B cell (primary cell): ENCODE results near the gene DOCK4. TPM values are rescaled to one million over a fixed set of nuclear protein-coding genes. Genes with fewer than 3 reads are reported as not detected.

Experiments
- ATAC-seq: fragments of 200-7000 bp; cut with Tn5 transposase; one replicate; pipeline ENCODE4 v1.10.0; 2021; ENCODE audit warnings: low read depth, mild to moderate bottlenecking, moderate number of reproducible peaks, moderate library complexity
- CTCF ChIA-PET: fragments of 350-600 bp; sonication (Branson Sonifier 250); formaldehyde crosslinking; loops from one replicate; lab custom pipeline; 2021; ENCODE audit warnings: antibody characterized with exemption, inconsistent platforms; lab: Charles Lee
- POLR2A ChIA-PET: fragments of 350-600 bp; sonication (Branson Sonifier 250); formaldehyde crosslinking; loops from one replicate; lab custom pipeline; 2021; ENCODE audit warnings: antibody characterized with exemption; lab: Charles Lee
- DNase-seq: peaks from one replicate; pipeline ENCODE4 v3.0.0; 2013
- H2AFZ ChIP-seq: 2 replicates; pipeline ENCODE4 v1.6.1; 2012; ENCODE audit warnings: mild to moderate bottlenecking, low read depth, low read length; ENCODE audit not compliant: insufficient read depth, poor library complexity, severe bottlenecking
- H3K27ac ChIP-seq, 2 donors: 1 replicate in 1 of 2; 2 replicates in 1 of 2; pipeline ENCODE4 v1.5.1; 2012 to 2013; ENCODE audit warnings: low read length in 2 of 2, mild to moderate bottlenecking in 2 of 2, moderate library complexity in 1 of 2
- H3K27me3 ChIP-seq, 4 experiments: fragments of 200-600 bp in 1 of 4; sonication (generic) in 1 of 4; replicated peaks in 1 of 4; 1 replicate in 2 of 4; 2 replicates in 2 of 4; pipeline versions ENCODE4 v1.6.1 to v1.7.0; 2013 to 2016; ENCODE audit warnings: low read length in 3 of 4, mild to moderate bottlenecking in 2 of 4, mixed read lengths in 1 of 4, moderate library complexity in 1 of 4; ENCODE audit not compliant: insufficient read depth in 4 of 4, control insufficient read depth in 3 of 4; ENCODE audit errors: control extremely low read depth in 1 of 4
- H3K36me3 ChIP-seq, 2 experiments: replicated peaks in 1 of 2; 1 replicate in 1 of 2; 2 replicates in 1 of 2; pipeline versions ENCODE4 v1.6.1 to v1.7.1; 2013; ENCODE audit warnings: low read length in 1 of 2; ENCODE audit not compliant: insufficient read depth in 2 of 2, control insufficient read depth in 1 of 2; ENCODE audit errors: control extremely low read depth in 1 of 2, extremely low read depth in 1 of 2
- H3K4me1 ChIP-seq, 2 donors: fragments of 200-600 bp in 1 of 2; sonication (generic) in 1 of 2; 1 replicate in 1 of 2; 2 replicates in 1 of 2; pipeline versions ENCODE4 v1.5.1 to v1.6.1; 2013 to 2017; ENCODE audit warnings: low read length in 2 of 2; ENCODE audit not compliant: control insufficient read depth in 2 of 2, insufficient read depth in 2 of 2
- H3K4me2 ChIP-seq: replicated peaks from 2 replicates; pipeline ENCODE3; 2012; ENCODE audit warnings: mild to moderate bottlenecking, low read depth, low read length; ENCODE audit not compliant: poor library complexity, severe bottlenecking
- H3K4me3 ChIP-seq, 5 experiments: fragments of 200-600 bp in 1 of 5; sonication (generic) in 1 of 5; 1 replicate in 3 of 5; 2 replicates in 2 of 5; pipeline versions ENCODE4 v1.5.1 to v1.7.0; 2011 to 2016; ENCODE audit warnings: low read length in 4 of 5, mild to moderate bottlenecking in 4 of 5, low read depth in 2 of 5, control low read depth in 1 of 5, moderate library complexity in 1 of 5; ENCODE audit not compliant: insufficient read depth in 1 of 5; ENCODE audit errors: control extremely low read depth in 1 of 5, extremely low read depth in 1 of 5
- H3K79me2 ChIP-seq: fragments of 200-600 bp; sonication (generic); one replicate; pipeline ENCODE4 v1.6.0; 2016; ENCODE audit warnings: low read length; ENCODE audit not compliant: control insufficient read depth, insufficient read depth
- H3K9ac ChIP-seq: fragments of 200-600 bp; sonication (generic); 2 replicates; pipeline ENCODE4 v1.6.1; 2017; ENCODE audit warnings: mild to moderate bottlenecking, low read length, moderate library complexity
- H3K9me3 ChIP-seq, 3 donors: one replicate each; pipeline versions ENCODE4 v1.6.1 to v1.7.1; 2013; ENCODE audit warnings: low read length in 2 of 3; ENCODE audit not compliant: control insufficient read depth in 2 of 3, insufficient read depth in 1 of 3; ENCODE audit errors: control extremely low read depth in 1 of 3
- H4K20me1 ChIP-seq: 2 replicates; pipeline ENCODE4 v1.6.0; 2012; ENCODE audit warnings: mild to moderate bottlenecking, low read length; ENCODE audit not compliant: insufficient read depth, control insufficient read depth, poor library complexity, severe bottlenecking
- H3K27ac Mint-ChIP-seq: one replicate; pipeline ENCODE4 v1.8.0; 2021; ENCODE audit warnings: mixed read lengths
- H3K27me3 Mint-ChIP-seq: one replicate; pipeline ENCODE4 v1.8.0; 2021; ENCODE audit warnings: mixed read lengths
- H3K4me1 Mint-ChIP-seq: one replicate; pipeline ENCODE4 v1.8.0; 2021; ENCODE audit warnings: mixed read lengths
- H3K4me3 Mint-ChIP-seq: one replicate; pipeline ENCODE4 v1.8.0; 2021; ENCODE audit warnings: mixed read lengths
- H3K9me3 Mint-ChIP-seq: one replicate; pipeline ENCODE4 v1.8.0; 2022; ENCODE audit warnings: mixed read lengths; ENCODE audit not compliant: insufficient read depth
- CTCF ChIP-seq: fragments of 200-600 bp; IDR thresholded peaks from one replicate; pipeline ENCODE4 v1.8.0; 2022; ENCODE audit warnings: antibody characterized with exemption, mild to moderate bottlenecking
- EZH2 ChIP-seq: IDR thresholded peaks from 2 replicates; pipeline ENCODE4 v1.6.1; 2012; ENCODE audit warnings: borderline replicate concordance, low read depth, mild to moderate bottlenecking, moderate library complexity, low read length; ENCODE audit not compliant: insufficient read depth, poor library complexity, severe bottlenecking
- WGBS: methylation state at CpG from one replicate; pipeline ENCODE4 v1.1.5; 2013; ENCODE audit warnings: missing lambda C conversion rate; ENCODE audit not compliant: insufficient coverage; 5-methylcytosine and 5-hydroxymethylcytosine counted together
- intact Hi-C: fragments of 100-400 bp; cut with micrococcal nuclease; formaldehyde crosslinking; loops from one replicate; pipeline ENCODE4 v1.10.0; 2022
- polyA plus RNA-seq: library from polyadenylated mRNA; depleted of rRNA; stranded (reverse); fragments of >200 nt; gene quantifications from 2 replicates; pipeline ENCODE4 v1.2.3, GENCODE V29; 2012
- total RNA-seq, 2 donors: library from RNA; stranded (reverse); fragments of 120-200 nt in 1 of 2; gene quantifications; 1 replicate in 1 of 2; 2 replicates in 1 of 2; pipeline versions ENCODE4 v1.2.3 to v1.2.4, GENCODE V29; 2013 to 2022

The DOCK4 gene
- total and polyA plus RNA-seq, 2 donors (not counting 1 experiment from before 2014, with no cell fraction given) = 0.03 to 4.1 TPM

DNA sequence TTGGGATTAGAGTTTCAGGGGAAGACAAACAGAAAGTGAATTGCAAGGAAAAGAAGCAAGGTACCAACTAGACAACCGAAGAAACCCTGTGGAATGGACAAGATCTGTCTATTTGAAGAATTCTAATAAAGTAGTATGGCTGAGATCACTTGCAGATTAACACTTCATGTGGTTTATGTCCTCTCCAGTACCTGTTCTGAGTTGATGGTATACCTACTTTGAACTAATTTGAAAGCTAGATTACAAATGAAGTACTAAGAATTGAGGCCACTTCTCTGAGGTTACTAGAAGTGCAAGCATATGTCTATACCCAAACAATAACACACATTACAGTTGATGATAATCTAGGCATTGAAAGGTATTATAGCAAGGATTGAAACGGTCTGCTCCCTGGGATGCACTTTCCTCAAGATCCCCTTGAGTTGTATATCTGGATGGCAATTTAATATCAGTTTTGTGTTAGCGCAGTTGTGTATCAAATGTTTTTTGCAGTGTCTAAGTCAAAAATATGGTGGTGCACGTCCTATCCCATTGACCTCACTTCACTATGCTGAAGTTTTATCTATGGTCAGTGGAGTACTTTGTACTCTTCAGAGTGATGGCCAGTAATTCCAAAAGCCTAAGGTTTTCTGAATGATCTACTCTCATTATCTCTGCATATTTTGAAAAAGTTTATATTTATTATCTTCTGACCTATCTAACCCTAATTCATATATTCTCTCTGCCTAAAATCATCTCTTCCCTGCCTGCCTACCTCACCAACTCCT lies 26.2 kb upstream of the DOCK4 start:
- Mint-ChIP-seq H3K27me3 (no peaks in the 10 kb centered on the region), H3K4me1 (peaks cover 13% of the 10 kb centered on the region), H3K9me3 (peaks cover 2% of the 10 kb centered on the region), H3K4me3 (no peak overlapping the region), H3K27ac (no peak overlapping the region)
- H3K9me3 ChIP-seq = peaks cover 0 to 6% (median 1%) of the 10 kb centered on the region in 3 donors
- no peaks in the 10 kb centered on the region for H3K27me3 ChIP-seq
- peaks cover 57% of the 10 kb centered on the region for H3K79me2 ChIP-seq
- no peak overlapping the region for H3K9ac ChIP-seq
- no peak for DNase-seq
- POLR2A ChIA-PET = no interaction called here
- no peak for ATAC-seq
- no peak for TF ChIP-seq EZH2
- intact Hi-C loops = no loop called here
- H3K27ac ChIP-seq = no peak overlapping the region
- no peak overlapping the region for H2AFZ ChIP-seq
- no peak overlapping the region for H3K4me2 ChIP-seq
- CTCF ChIA-PET = no interaction called here
- H3K4me3 ChIP-seq = no peak overlapping the region
- no peaks in the 10 kb centered on the region for H3K4me1 ChIP-seq
- whole genome bisulfite sequencing = no CpG with 5 or more reads among the region's 4 CpGs
- no peaks in the 10 kb centered on the region for H3K36me3 ChIP-seq
- H4K20me1 ChIP-seq = peaks cover 12% of the 10 kb centered on the region

- ChIA-PET POLR2A (no interaction called here), CTCF (no interaction called here)
- Histone ChIP-seq H3K27me3 (no peaks in the 10 kb centered on the region), H2AFZ (no peak overlapping the region), H3K4me1 (no peaks in the 10 kb centered on the region), H3K9ac (no peak overlapping the region), H3K36me3 (no peaks in the 10 kb centered on the region), H3K9me3 (no peaks in the 10 kb centered on the region), H3K4me3 (no peak overlapping the region), H3K79me2 (peaks cover 56% of the 10 kb centered on the region), H3K27ac (no peak overlapping the region), H3K4me2 (no peak overlapping the region), H4K20me1 (peaks cover 15% of the 10 kb centered on the region)
- Mint-ChIP-seq H3K4me1 (peaks cover 19% of the 10 kb centered on the region), H3K9me3 (no peaks in the 10 kb centered on the region), H3K27ac (no peak overlapping the region), H3K27me3 (no peaks in the 10 kb centered on the region), H3K4me3 (no peak overlapping the region)
- no CpG with 5 or more reads among the region's 2 CpGs for WGBS
- intact Hi-C loops = no loop called here
- no peak for TF ChIP-seq CTCF
- no peak for DNase-seq
- ATAC-seq = no peak
These were observed 22.4 kb upstream of the DOCK4 start for GRCh38 chr7:112228632-112229031.
